ENCODE data around the gene PIK3C3. TPM values are rescaled to one million over a fixed set of nuclear protein-coding genes. Genes with fewer than 3 reads are reported as not detected.

Gene PIK3C3
- total RNA-seq, 1 experiment from 2014 or later: 32.5 TPM

DNA sequence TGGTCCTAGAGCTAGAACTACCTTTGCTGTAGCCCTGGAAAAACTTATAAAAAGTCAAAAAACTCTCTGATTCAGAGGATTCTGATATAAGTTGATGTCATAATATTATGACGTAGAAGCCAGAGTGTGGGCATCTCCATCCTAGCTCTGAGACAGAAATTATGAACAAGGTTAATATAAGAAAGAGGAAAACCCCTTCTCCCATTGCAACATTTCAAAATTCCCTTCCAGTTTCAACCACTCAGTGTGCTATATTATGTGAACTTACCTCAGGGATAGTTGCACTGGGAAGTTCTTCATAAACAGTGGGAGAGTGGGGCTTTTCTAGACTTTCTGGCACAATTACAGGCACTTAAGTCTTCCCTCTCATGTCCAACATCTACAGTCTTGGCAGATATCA is 171.6 kb downstream of the PIK3C3 start:
- no peak for DNase-seq (ENCODE audit: low read depth)

- DNase-seq (ENCODE audit: low read depth): no peak
These were observed 176.3 kb downstream of the PIK3C3 start for GRCh38 chr18:42131066-42131929.

- no peak for DNase-seq (ENCODE audit: low read depth)
These were observed 176.9 kb downstream of the PIK3C3 start for GRCh38 chr18:42131930-42132244.

All from LHCN-M2 (cell line).